Caki2 (cell line): ENCODE data around the gene EPHA10. TPM values are rescaled to one million over a fixed set of nuclear protein-coding genes. Genes with fewer than 3 reads are reported as not detected.

Experiments
- DNase-seq: peaks from one replicate; pipeline ENCODE4 v3.0.0-alpha.2; 2015; ENCODE audit warnings: low read depth
- in situ Hi-C: cut with HindIII; loops from 2 replicates; pipeline ENCODE4 v1.10.0; 2016; ENCODE audit warnings: low sequenced_read_pairs, low pct_unique_long_range_greater_than_20kb, mixed read lengths
- total RNA-seq: library from RNA; depleted of rRNA; stranded (reverse); fragments of >200 nt; shearing (Covaris generic); gene quantifications from 2 replicates; pipeline ENCODE4 v1.2.3, GENCODE V29; 2014; ENCODE audit warnings: low replicate concordance; rRNA removed

EPHA10 gene
- total RNA-seq, 1 experiment from 2014 or later = not detected

DNA sequence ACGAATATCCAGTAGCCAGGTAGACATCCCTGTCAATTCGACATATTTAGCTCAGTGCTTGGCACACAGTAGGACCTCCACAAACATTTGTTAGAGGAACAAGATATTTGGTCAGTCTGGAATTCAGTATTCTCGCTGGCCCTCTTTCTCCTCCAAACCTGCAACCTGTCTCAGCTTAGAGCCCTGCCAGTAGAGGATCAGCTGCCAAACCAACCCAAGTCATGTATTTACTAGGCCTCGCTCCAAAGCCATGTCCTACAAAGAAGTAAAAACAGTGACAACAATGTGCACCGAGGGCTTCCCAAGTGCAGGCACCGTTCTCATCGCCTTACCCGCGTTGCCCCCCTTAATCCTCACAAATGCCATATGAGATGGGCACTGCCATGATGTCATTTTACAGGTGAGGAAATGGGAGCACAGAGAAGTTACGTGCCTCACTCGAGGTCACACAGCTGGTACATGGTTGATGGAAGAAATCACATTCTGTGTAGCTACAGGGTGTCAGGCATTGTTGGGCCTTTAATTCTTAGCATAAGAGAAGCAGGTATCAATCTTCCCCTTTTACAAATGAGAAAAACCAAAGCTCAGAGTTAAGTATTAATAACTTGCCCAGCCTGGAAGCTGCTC lies 98.6 kb downstream of the EPHA10 start:
- DNase-seq = no peak
- in situ Hi-C loops = no loop called here

Other genes with a start within 250 kb of the EPHA10 start
- 9.1 and 24.2 TPM in 2 replicates for gene SNIP1, start 210.8 kb downstream of the EPHA10 start, total RNA-seq
- 0.72 and 2.5 TPM in 2 replicates for gene DNALI1, start 208.2 kb downstream of the EPHA10 start, total RNA-seq
- 15.6 and 31.0 TPM in 2 replicates for gene GNL2, start 169.2 kb downstream of the EPHA10 start, total RNA-seq
- not detected in 2 replicates for gene RSPO1, start 130.2 kb downstream of the EPHA10 start, total RNA-seq
- gene CDCA8, start 72.6 kb downstream of the EPHA10 start, total RNA-seq = 9.8 and 14.5 TPM in 2 replicates
- 18.0 and 30.0 TPM in 2 replicates for gene MANEAL, start 28.7 kb upstream of the EPHA10 start, total RNA-seq
- 123 and 133 TPM in 2 replicates for gene C1orf122, start 42.7 kb upstream of the EPHA10 start, total RNA-seq
- 12.3 and 25.1 TPM in 2 replicates for gene YRDC, start 43.1 kb upstream of the EPHA10 start, total RNA-seq
- 2.5 and 4.1 TPM in 2 replicates for gene MTF1, start 94.5 kb upstream of the EPHA10 start, total RNA-seq
- gene INPP5B, start 181.9 kb upstream of the EPHA10 start, total RNA-seq = 13.0 and 21.0 TPM in 2 replicates
- gene SF3A3, start 224.9 kb upstream of the EPHA10 start, total RNA-seq = 64.2 and 86.0 TPM in 2 replicates
- gene FHL3, start 240.4 kb upstream of the EPHA10 start, total RNA-seq = 0.87 and 2.2 TPM in 2 replicates
- 45.4 and 105 TPM in 2 replicates for gene UTP11, start 247.6 kb upstream of the EPHA10 start, total RNA-seq